ENCODE data around the gene NTN4. TPM values are rescaled to one million over a fixed set of nuclear protein-coding genes. Genes with fewer than 3 reads are reported as not detected.

NTN4 gene
- total and polyA plus RNA-seq, 12 donors, result 17.9 to 105 (median 64.5) TPM

- Histone ChIP-seq H3K4me1 (peaks cover 0 to 32% (median 23%) of the 10 kb centered on the region in 9 donors), H3K27ac (peak overlapping the region; percentile 2 to 86 (median 76)), H3K27me3 (no peaks in the 10 kb centered on the region), H3K36me3 (no peaks in the 10 kb centered on the region), H3K9me3 (no peaks in the 10 kb centered on the region), H3K4me3 (no peak overlapping the region)
- intact Hi-C loops (cut with DNase I), result loop anchor here in 2 of 10 donors (10.0 kb wide), 2 partner anchors 110 to 190 kb away; no protein-coding TSS in a partner anchor
- peak; percentile 31 to 89 (median 80) for ATAC-seq
- no peak for TF ChIP-seq CTCF (IDR thresholded peaks at IDR 0.05)
- 47 to 53% methylated on average over 7 of the region's 7 CpGs for WGBS, 2 donors
- no peak for DNase-seq
Measured at GRCh38 chr12:95624589-95624988, 166.0 kb downstream of the NTN4 start.

GRCh38 chr12:95623554-95624170, 166.9 kb downstream of the NTN4 start:
- DNase-seq (peak; percentile 62 to 69), ATAC-seq (peak; percentile 52 to 89 (median 76))
- Histone ChIP-seq H3K4me3 (no peak overlapping the region), H3K27ac (peak overlapping the region; percentile 2 to 86 (median 76)), H3K9me3 (no peaks in the 10 kb centered on the region), H3K4me1 (peaks cover 0 to 22% (median 20%) of the 10 kb centered on the region in 9 donors), H3K27me3 (no peaks in the 10 kb centered on the region), H3K36me3 (no peaks in the 10 kb centered on the region)
- intact Hi-C loops (cut with DNase I), result loop anchor here in 2 of 10 donors (10.0 kb wide), 2 partner anchors 111 to 191 kb away; no protein-coding TSS in a partner anchor
- TF ChIP-seq CTCF (IDR thresholded peaks at IDR 0.05), result peak; percentile 38 to 73 (median 67)
- 48 to 70% methylated on average over 10 to 18 of the region's 18 CpGs for WGBS, 2 donors

GRCh38 chr12:95622879-95623278, 167.7 kb downstream of the NTN4 start:
- Histone ChIP-seq H3K36me3 (no peaks in the 10 kb centered on the region), H3K4me3 (no peak overlapping the region), H3K27ac (peak overlapping the region in 2 of 10 donors; percentile 77 to 80), H3K4me1 (peaks cover 0 to 22% (median 18%) of the 10 kb centered on the region in 9 donors), H3K27me3 (no peaks in the 10 kb centered on the region), H3K9me3 (no peaks in the 10 kb centered on the region)
- intact Hi-C loops (cut with DNase I), result loop anchor here in 2 of 10 donors (10.0 kb wide), 2 partner anchors 112 to 192 kb away; no protein-coding TSS in a partner anchor
- no peak for ATAC-seq
- WGBS, 2 donors, result 97 to 99% methylated on average over 3 of the region's 3 CpGs
- DNase-seq, result no peak
- TF ChIP-seq CTCF (IDR thresholded peaks at IDR 0.05), result no peak

GRCh38 chr12:95621725-95622124, 168.8 kb downstream of the NTN4 start:
- 87 to 88% methylated on average over 6 of the region's 6 CpGs for WGBS, 2 donors
- Histone ChIP-seq H3K4me3 (no peak overlapping the region), H3K9me3 (no peaks in the 10 kb centered on the region), H3K27ac (no peak overlapping the region), H3K36me3 (no peaks in the 10 kb centered on the region), H3K4me1 (peaks cover 0 to 22% (median 18%) of the 10 kb centered on the region in 9 donors), H3K27me3 (no peaks in the 10 kb centered on the region)
- intact Hi-C loops (cut with DNase I), result loop anchor here in 2 of 10 donors (10.0 kb wide), 2 partner anchors 113 to 193 kb away; no protein-coding TSS in a partner anchor
- TF ChIP-seq CTCF (IDR thresholded peaks at IDR 0.05), result no peak
- ATAC-seq (no peak), DNase-seq (no peak)
